Keratinocyte (primary cell): Measurements from ENCODE around the gene SMYD3. TPM values are rescaled to one million over a fixed set of nuclear protein-coding genes. Genes with fewer than 3 reads are reported as not detected.

Experiments
- DNase-seq: peaks from one replicate; pipeline ENCODE4 v3.0.0-alpha.2; 2011; ENCODE audit warnings: low read depth, missing footprints, low spot score
- FAIRE-seq: peaks from 2 replicates; lab custom pipeline; 2011; peaks lifted over from hg19 to GRCh38; lab: Jason Lieb, UNC
- H2AFZ ChIP-seq: 2 replicates; pipeline ENCODE4 v1.6.0; 2012; ENCODE audit warnings: low read length, control low read depth, inconsistent platforms; ENCODE audit not compliant: control insufficient read depth
- H3K27ac ChIP-seq: 2 replicates; pipeline ENCODE4 v1.5.1; 2011; ENCODE audit warnings: low read length; ENCODE audit not compliant: control insufficient read depth, insufficient read depth
- H3K27me3 ChIP-seq: 3 replicates; pipeline ENCODE4 v1.6.0; 2011; ENCODE audit warnings: low read length; ENCODE audit not compliant: control insufficient read depth, insufficient read depth; ENCODE audit errors: extremely low read depth
- H3K36me3 ChIP-seq, 2 experiments: 2 replicates in 1 of 2; 3 replicates in 1 of 2; pipeline ENCODE4 v1.5.1; 2011; ENCODE audit warnings: low read length in 2 of 2, mild to moderate bottlenecking in 1 of 2; ENCODE audit not compliant: control insufficient read depth in 2 of 2, insufficient read depth in 2 of 2; ENCODE audit errors: extremely low read depth in 1 of 2
- H3K4me1 ChIP-seq: 3 replicates; pipeline ENCODE4 v1.5.1; 2011; ENCODE audit warnings: low read length; ENCODE audit not compliant: control insufficient read depth, insufficient read depth; ENCODE audit errors: extremely low read depth
- H3K4me2 ChIP-seq: 3 replicates; pipeline ENCODE4 v1.6.0; 2011; ENCODE audit warnings: low read depth, low read length; ENCODE audit not compliant: control insufficient read depth, insufficient read depth; ENCODE audit errors: extremely low read depth
- H3K4me3 ChIP-seq, 3 experiments: fragments of 200-600 bp in 1 of 3; sonication (generic) in 1 of 3; 2 replicates in 2 of 3; 3 replicates in 1 of 3; pipeline ENCODE4 v1.5.1; 2011 to 2016; ENCODE audit warnings: low read length in 3 of 3, mild to moderate bottlenecking in 3 of 3, control low read depth in 2 of 3, inconsistent platforms in 1 of 3, low read depth in 1 of 3, mixed read lengths in 1 of 3, mixed run types in 1 of 3, moderate library complexity in 1 of 3; ENCODE audit not compliant: control insufficient read depth in 2 of 3, insufficient read depth in 2 of 3; ENCODE audit errors: extremely low read depth in 1 of 3
- H3K79me2 ChIP-seq: 2 replicates; pipeline ENCODE4 v1.6.0; 2012; ENCODE audit warnings: low read length; ENCODE audit not compliant: control insufficient read depth, insufficient read depth
- H3K9ac ChIP-seq: 3 replicates; pipeline ENCODE4 v1.6.0; 2011; ENCODE audit warnings: low read length; ENCODE audit not compliant: control insufficient read depth, insufficient read depth; ENCODE audit errors: extremely low read depth
- H3K9me1 ChIP-seq: 3 replicates; pipeline ENCODE4 v1.6.0; 2011; ENCODE audit warnings: low read length; ENCODE audit not compliant: control insufficient read depth, insufficient read depth; ENCODE audit errors: extremely low read depth
- H3K9me3 ChIP-seq: 2 replicates; pipeline ENCODE4 v1.5.1; 2012; ENCODE audit warnings: low read depth, low read length; ENCODE audit not compliant: control insufficient read depth
- H4K20me1 ChIP-seq: 3 replicates; pipeline ENCODE4 v1.6.0; 2011; ENCODE audit warnings: low read length; ENCODE audit not compliant: control insufficient read depth, insufficient read depth; ENCODE audit errors: extremely low read depth
- EZH2 ChIP-seq: IDR thresholded peaks from one replicate; pipeline ENCODE4 v1.6.1; 2012; ENCODE audit warnings: inconsistent platforms, mild to moderate bottlenecking, low read length, moderate library complexity
- dilution Hi-C: fragments of 300-500 bp; cut with MboI; formaldehyde crosslinking; loops from one replicate; pipeline ENCODE4 v1.7.0; 2020; ENCODE audit warnings: low sequenced_read_pairs; ENCODE audit not compliant: extremely low pct_ligation_motif_present
- polyA plus RNA-seq, 5 experiments: library from polyadenylated mRNA; depleted of rRNA in 3 of 5; stranded (reverse) in 3 of 5; stranded (forward) in 1 of 5; unstranded in 1 of 5; fragments of >200 nt; gene quantifications; 1 replicate in 1 of 5; 2 replicates in 3 of 5; 3 replicates in 1 of 5; pipeline versions ENCODE4 v1.2.1 to v1.2.3, GENCODE V29; 2011 to 2012; ENCODE audit warnings: missing spikeins in 2 of 5, low read depth in 1 of 5, low replicate concordance in 1 of 5
- TF ChIP-seq, protein P1 (sequence below), 3 experiments: IDR thresholded peaks in 1 of 3; conservative IDR thresholded peaks in 1 of 3; optimal IDR thresholded peaks in 1 of 3; 2 replicates in 2 of 3; 3 replicates in 1 of 3; pipeline versions ENCODE3 to v1.5.1; 2011; ENCODE audit warnings: low read length in 3 of 3, mild to moderate bottlenecking in 3 of 3, moderate library complexity in 2 of 3, control low read depth in 1 of 3, inconsistent platforms in 1 of 3; ENCODE audit not compliant: insufficient read depth in 2 of 3; ENCODE audit errors: extremely low read depth in 1 of 3

The SMYD3 gene
- polyA plus RNA-seq, 1 donor (not counting 4 experiments of a cell fraction or from before 2014, with no cell fraction given): 31.0 TPM

DNA sequence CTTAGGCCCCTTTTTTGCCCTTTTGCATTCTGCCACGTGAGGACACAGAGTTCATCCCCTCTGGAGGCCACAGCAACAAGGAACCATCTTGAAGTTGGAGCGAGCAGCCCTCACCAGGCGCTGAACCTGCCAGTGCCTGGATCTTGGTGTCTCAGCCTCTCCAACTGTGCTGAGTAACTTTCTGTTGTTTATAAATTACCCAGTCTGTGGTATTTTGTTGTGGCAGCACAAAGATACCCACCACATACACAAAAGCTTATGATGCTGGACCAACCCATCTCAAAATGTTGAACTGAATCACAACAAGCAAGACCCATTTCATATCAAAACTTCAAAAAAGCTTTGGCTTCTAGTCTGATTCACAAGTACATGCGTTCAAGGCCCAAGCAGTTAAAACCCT is 702.4 kb downstream of the SMYD3 start:
- H4K20me1 ChIP-seq: no peaks in the 10 kb centered on the region
- no peak overlapping the region for H3K4me2 ChIP-seq
- no peaks in the 10 kb centered on the region for H3K36me3 ChIP-seq
- H3K4me1 ChIP-seq: no peaks in the 10 kb centered on the region
- H3K9ac ChIP-seq: no peak overlapping the region
- dilution Hi-C loops: no loop called here
- TF ChIP-seq EZH2: no peak
- TF ChIP-seq, protein P1, sequence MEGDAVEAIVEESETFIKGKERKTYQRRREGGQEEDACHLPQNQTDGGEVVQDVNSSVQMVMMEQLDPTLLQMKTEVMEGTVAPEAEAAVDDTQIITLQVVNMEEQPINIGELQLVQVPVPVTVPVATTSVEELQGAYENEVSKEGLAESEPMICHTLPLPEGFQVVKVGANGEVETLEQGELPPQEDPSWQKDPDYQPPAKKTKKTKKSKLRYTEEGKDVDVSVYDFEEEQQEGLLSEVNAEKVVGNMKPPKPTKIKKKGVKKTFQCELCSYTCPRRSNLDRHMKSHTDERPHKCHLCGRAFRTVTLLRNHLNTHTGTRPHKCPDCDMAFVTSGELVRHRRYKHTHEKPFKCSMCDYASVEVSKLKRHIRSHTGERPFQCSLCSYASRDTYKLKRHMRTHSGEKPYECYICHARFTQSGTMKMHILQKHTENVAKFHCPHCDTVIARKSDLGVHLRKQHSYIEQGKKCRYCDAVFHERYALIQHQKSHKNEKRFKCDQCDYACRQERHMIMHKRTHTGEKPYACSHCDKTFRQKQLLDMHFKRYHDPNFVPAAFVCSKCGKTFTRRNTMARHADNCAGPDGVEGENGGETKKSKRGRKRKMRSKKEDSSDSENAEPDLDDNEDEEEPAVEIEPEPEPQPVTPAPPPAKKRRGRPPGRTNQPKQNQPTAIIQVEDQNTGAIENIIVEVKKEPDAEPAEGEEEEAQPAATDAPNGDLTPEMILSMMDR (optimal IDR thresholded peaks at IDR 0.05 in 1 of 3, IDR thresholded peaks at IDR 0.05 in 1 of 3, conservative IDR thresholded peaks at IDR 0.05 in 1 of 3; ENCODE audit: extremely low read depth in 1 of 3, insufficient read depth in 2 of 3, low read length in 3 of 3): no peak
- no peaks in the 10 kb centered on the region for H3K9me1 ChIP-seq
- no peaks in the 10 kb centered on the region for H3K9me3 ChIP-seq
- H2AFZ ChIP-seq: no peak overlapping the region
- H3K79me2 ChIP-seq: no peaks in the 10 kb centered on the region
- no peak overlapping the region for H3K4me3 ChIP-seq
- FAIRE-seq (no peak), DNase-seq (no peak)
- no peak overlapping the region for H3K27ac ChIP-seq
- no peaks in the 10 kb centered on the region for H3K27me3 ChIP-seq

GRCh38 chr1:245803666-245804037 is 703.4 kb downstream of the SMYD3 start:
- Histone ChIP-seq H3K4me3 (no peak overlapping the region), H3K4me2 (no peak overlapping the region), H3K27ac (no peak overlapping the region), H3K36me3 (no peaks in the 10 kb centered on the region), H3K79me2 (no peaks in the 10 kb centered on the region), H3K9me1 (no peaks in the 10 kb centered on the region), H3K9ac (no peak overlapping the region), H4K20me1 (no peaks in the 10 kb centered on the region), H3K27me3 (no peaks in the 10 kb centered on the region), H3K9me3 (no peaks in the 10 kb centered on the region), H3K4me1 (no peaks in the 10 kb centered on the region), H2AFZ (no peak overlapping the region)
- no peak for FAIRE-seq
- TF ChIP-seq, protein P1 (optimal IDR thresholded peaks at IDR 0.05 in 1 of 3, IDR thresholded peaks at IDR 0.05 in 1 of 3, conservative IDR thresholded peaks at IDR 0.05 in 1 of 3; ENCODE audit: extremely low read depth in 1 of 3, insufficient read depth in 2 of 3, low read length in 3 of 3): no peak
- no peak for TF ChIP-seq EZH2
- dilution Hi-C loops: no loop called here
- DNase-seq: no peak
